Measurements from ENCODE around the gene CRACR2A.

GRCh38 chr12:3632256-3632655 is 120.7 kb downstream of the CRACR2A start:
- TF ChIP-seq, protein P1, sequence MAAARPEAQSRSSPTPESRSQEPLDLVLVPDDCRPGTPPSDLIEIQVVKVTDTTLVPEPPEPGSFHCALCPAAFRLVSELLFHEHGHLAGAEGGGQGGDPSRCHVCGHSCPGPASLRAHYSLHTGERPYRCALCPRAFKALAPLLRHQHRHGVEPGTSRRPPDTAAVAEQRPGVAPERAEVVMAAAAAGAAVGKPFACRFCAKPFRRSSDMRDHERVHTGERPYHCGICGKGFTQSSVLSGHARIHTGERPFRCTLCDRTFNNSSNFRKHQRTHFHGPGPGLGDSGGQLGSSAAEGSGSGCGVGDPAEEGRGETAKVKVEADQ (CRISPR knock-in tag; IDR thresholded peaks at IDR 0.05; ENCODE audit: borderline replicate concordance), result no peak
- TF ChIP-seq NR0B2 (CRISPR knock-in tag; IDR thresholded peaks at IDR 0.05) (no peak), NFATC3 (CRISPR knock-in tag; IDR thresholded peaks at IDR 0.05) (no peak), SMAD1 (CRISPR knock-in tag; IDR thresholded peaks at IDR 0.05; ENCODE audit: borderline replicate concordance, low read depth) (no peak), POLR2A (IDR thresholded peaks at IDR 0.05; ENCODE audit: insufficient read depth in 1 of 2, low read depth in 2 of 2, low read length in 2 of 2) (no peak), TARDBP (CRISPR knock-in tag; IDR thresholded peaks at IDR 0.05) (no peak), MEF2D (CRISPR knock-in tag; IDR thresholded peaks at IDR 0.05) (no peak), ZNF430 (CRISPR knock-in tag; IDR thresholded peaks at IDR 0.05) (no peak), ZNF350 (CRISPR knock-in tag; IDR thresholded peaks at IDR 0.05; ENCODE audit: borderline replicate concordance, low read depth) (no peak), CEBPB (IDR thresholded peaks at IDR 0.05; ENCODE audit: borderline replicate concordance, low read depth, low read length) (no peak)
- TF ChIP-seq, protein P2, sequence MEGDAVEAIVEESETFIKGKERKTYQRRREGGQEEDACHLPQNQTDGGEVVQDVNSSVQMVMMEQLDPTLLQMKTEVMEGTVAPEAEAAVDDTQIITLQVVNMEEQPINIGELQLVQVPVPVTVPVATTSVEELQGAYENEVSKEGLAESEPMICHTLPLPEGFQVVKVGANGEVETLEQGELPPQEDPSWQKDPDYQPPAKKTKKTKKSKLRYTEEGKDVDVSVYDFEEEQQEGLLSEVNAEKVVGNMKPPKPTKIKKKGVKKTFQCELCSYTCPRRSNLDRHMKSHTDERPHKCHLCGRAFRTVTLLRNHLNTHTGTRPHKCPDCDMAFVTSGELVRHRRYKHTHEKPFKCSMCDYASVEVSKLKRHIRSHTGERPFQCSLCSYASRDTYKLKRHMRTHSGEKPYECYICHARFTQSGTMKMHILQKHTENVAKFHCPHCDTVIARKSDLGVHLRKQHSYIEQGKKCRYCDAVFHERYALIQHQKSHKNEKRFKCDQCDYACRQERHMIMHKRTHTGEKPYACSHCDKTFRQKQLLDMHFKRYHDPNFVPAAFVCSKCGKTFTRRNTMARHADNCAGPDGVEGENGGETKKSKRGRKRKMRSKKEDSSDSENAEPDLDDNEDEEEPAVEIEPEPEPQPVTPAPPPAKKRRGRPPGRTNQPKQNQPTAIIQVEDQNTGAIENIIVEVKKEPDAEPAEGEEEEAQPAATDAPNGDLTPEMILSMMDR (CRISPR knock-in tag; IDR thresholded peaks at IDR 0.05), result no peak
- TF ChIP-seq, protein P3, sequence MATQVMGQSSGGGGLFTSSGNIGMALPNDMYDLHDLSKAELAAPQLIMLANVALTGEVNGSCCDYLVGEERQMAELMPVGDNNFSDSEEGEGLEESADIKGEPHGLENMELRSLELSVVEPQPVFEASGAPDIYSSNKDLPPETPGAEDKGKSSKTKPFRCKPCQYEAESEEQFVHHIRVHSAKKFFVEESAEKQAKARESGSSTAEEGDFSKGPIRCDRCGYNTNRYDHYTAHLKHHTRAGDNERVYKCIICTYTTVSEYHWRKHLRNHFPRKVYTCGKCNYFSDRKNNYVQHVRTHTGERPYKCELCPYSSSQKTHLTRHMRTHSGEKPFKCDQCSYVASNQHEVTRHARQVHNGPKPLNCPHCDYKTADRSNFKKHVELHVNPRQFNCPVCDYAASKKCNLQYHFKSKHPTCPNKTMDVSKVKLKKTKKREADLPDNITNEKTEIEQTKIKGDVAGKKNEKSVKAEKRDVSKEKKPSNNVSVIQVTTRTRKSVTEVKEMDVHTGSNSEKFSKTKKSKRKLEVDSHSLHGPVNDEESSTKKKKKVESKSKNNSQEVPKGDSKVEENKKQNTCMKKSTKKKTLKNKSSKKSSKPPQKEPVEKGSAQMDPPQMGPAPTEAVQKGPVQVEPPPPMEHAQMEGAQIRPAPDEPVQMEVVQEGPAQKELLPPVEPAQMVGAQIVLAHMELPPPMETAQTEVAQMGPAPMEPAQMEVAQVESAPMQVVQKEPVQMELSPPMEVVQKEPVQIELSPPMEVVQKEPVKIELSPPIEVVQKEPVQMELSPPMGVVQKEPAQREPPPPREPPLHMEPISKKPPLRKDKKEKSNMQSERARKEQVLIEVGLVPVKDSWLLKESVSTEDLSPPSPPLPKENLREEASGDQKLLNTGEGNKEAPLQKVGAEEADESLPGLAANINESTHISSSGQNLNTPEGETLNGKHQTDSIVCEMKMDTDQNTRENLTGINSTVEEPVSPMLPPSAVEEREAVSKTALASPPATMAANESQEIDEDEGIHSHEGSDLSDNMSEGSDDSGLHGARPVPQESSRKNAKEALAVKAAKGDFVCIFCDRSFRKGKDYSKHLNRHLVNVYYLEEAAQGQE (IDR thresholded peaks at IDR 0.05; ENCODE audit: borderline replicate concordance in 1 of 2, low read depth in 1 of 2, low read length in 2 of 2), result no peak

Data from HepG2 (cell line).